HEK293 (cell line): ENCODE data around the gene WNT8B.

Experiments used
- YY1 ChIP-seq: fragments of 450-650 bp; formaldehyde crosslinking; IDR thresholded peaks from 2 replicates; pipeline ENCODE4 v1.5.1; 2018; ENCODE audit warnings: missing biosample characterization, missing genetic modification characterization
- ZNF394 ChIP-seq: fragments of 450-650 bp; formaldehyde crosslinking; IDR thresholded peaks from 2 replicates; pipeline ENCODE4 v1.5.1; 2016; ENCODE audit warnings: missing biosample characterization, missing genetic modification characterization, mild to moderate bottlenecking, moderate library complexity, borderline replicate concordance
- ZNF785 ChIP-seq: fragments of 450-650 bp; formaldehyde crosslinking; IDR thresholded peaks from 2 replicates; pipeline ENCODE4 v1.5.1; 2016; ENCODE audit warnings: missing biosample characterization, missing genetic modification characterization
- TF ChIP-seq, protein P1 (sequence below): fragments of 450-650 bp; formaldehyde crosslinking; IDR thresholded peaks from 2 replicates; pipeline ENCODE4 v1.5.1; 2016; ENCODE audit warnings: missing biosample characterization, missing genetic modification characterization
- TF ChIP-seq, protein P2 (sequence below): fragments of 450-650 bp; formaldehyde crosslinking; IDR thresholded peaks from 2 replicates; pipeline ENCODE4 v1.5.1; 2017; ENCODE audit warnings: missing biosample characterization, missing genetic modification characterization
- TF ChIP-seq, protein P3 (sequence below): fragments of 450-650 bp; formaldehyde crosslinking; IDR thresholded peaks from 2 replicates; pipeline ENCODE4 v1.5.1; 2016; ENCODE audit warnings: missing biosample characterization, missing genetic modification characterization

DNA sequence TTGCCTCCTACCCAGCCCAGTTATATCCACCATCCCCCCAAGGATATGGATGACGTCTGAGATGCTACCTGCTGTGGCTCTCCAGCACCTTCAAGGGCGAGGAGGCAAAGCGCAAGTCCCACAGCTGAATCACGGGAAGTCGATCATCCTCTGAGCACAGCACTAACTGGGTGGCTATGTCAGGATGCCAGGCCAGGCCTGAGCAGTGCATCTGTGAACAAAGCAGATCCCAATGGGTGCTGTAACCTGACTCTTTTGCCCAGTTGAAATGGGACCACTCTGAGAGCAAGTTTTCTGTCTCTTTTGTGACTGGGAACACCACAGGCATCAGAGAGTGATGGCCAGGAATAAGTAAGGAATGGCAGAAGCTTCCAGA, 44.5 kb downstream of the WNT8B start:
- TF ChIP-seq ZNF394 (tag by site-specific recombination) (no peak), ZNF785 (no peak), YY1 (tag by site-specific recombination) (no peak)
- TF ChIP-seq, protein P1, sequence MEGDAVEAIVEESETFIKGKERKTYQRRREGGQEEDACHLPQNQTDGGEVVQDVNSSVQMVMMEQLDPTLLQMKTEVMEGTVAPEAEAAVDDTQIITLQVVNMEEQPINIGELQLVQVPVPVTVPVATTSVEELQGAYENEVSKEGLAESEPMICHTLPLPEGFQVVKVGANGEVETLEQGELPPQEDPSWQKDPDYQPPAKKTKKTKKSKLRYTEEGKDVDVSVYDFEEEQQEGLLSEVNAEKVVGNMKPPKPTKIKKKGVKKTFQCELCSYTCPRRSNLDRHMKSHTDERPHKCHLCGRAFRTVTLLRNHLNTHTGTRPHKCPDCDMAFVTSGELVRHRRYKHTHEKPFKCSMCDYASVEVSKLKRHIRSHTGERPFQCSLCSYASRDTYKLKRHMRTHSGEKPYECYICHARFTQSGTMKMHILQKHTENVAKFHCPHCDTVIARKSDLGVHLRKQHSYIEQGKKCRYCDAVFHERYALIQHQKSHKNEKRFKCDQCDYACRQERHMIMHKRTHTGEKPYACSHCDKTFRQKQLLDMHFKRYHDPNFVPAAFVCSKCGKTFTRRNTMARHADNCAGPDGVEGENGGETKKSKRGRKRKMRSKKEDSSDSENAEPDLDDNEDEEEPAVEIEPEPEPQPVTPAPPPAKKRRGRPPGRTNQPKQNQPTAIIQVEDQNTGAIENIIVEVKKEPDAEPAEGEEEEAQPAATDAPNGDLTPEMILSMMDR (tag by site-specific recombination): no peak
- TF ChIP-seq, protein P2, sequence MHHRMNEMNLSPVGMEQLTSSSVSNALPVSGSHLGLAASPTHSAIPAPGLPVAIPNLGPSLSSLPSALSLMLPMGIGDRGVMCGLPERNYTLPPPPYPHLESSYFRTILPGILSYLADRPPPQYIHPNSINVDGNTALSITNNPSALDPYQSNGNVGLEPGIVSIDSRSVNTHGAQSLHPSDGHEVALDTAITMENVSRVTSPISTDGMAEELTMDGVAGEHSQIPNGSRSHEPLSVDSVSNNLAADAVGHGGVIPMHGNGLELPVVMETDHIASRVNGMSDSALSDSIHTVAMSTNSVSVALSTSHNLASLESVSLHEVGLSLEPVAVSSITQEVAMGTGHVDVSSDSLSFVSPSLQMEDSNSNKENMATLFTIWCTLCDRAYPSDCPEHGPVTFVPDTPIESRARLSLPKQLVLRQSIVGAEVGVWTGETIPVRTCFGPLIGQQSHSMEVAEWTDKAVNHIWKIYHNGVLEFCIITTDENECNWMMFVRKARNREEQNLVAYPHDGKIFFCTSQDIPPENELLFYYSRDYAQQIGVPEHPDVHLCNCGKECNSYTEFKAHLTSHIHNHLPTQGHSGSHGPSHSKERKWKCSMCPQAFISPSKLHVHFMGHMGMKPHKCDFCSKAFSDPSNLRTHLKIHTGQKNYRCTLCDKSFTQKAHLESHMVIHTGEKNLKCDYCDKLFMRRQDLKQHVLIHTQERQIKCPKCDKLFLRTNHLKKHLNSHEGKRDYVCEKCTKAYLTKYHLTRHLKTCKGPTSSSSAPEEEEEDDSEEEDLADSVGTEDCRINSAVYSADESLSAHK (tag by site-specific recombination): no peak
- TF ChIP-seq, protein P3, sequence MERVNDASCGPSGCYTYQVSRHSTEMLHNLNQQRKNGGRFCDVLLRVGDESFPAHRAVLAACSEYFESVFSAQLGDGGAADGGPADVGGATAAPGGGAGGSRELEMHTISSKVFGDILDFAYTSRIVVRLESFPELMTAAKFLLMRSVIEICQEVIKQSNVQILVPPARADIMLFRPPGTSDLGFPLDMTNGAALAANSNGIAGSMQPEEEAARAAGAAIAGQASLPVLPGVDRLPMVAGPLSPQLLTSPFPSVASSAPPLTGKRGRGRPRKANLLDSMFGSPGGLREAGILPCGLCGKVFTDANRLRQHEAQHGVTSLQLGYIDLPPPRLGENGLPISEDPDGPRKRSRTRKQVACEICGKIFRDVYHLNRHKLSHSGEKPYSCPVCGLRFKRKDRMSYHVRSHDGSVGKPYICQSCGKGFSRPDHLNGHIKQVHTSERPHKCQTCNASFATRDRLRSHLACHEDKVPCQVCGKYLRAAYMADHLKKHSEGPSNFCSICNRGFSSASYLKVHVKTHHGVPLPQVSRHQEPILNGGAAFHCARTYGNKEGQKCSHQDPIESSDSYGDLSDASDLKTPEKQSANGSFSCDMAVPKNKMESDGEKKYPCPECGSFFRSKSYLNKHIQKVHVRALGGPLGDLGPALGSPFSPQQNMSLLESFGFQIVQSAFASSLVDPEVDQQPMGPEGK (tag by site-specific recombination): no peak
